ENCODE results near the gene OBSL1.

DNA sequence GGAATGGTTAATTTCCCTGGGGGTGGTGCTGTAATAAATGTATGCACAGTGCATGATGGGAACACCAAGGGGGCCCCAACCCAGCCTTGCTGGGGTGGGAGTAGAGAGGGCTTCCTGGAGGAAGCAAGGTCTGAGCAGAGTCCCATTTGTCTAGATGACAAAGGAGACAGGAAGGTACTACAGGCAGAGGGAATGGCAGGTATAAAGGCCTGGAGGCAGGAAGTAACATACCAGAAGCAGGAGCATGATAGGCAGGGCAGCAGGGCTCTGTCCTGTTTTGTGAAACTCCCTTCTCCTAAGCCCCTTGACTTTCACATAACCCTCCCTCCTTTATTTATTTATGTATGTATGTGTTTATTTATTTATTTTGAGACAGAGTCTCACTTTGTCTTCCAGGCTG lies 68.7 kb downstream of the OBSL1 start:
- no peak for TF ChIP-seq POLR2AphosphoS5 (IDR thresholded peaks at IDR 0.05; ENCODE audit: low read depth, low read length)
- TF ChIP-seq TAF1 (IDR thresholded peaks at IDR 0.05; ENCODE audit: borderline replicate concordance, low read depth, low read length), result no peak
